Ramos (cell line): ENCODE measurements around the gene MVB12B.

Source experiments
- in situ Hi-C: fragments of 300-500 bp; cut with MboI; formaldehyde crosslinking; loops from one replicate; pipeline ENCODE4 v1.14.3; 2022; ENCODE audit warnings: low sequenced_read_pairs; ENCODE audit not compliant: unreplicated experiment

The MVB12B gene

DNA sequence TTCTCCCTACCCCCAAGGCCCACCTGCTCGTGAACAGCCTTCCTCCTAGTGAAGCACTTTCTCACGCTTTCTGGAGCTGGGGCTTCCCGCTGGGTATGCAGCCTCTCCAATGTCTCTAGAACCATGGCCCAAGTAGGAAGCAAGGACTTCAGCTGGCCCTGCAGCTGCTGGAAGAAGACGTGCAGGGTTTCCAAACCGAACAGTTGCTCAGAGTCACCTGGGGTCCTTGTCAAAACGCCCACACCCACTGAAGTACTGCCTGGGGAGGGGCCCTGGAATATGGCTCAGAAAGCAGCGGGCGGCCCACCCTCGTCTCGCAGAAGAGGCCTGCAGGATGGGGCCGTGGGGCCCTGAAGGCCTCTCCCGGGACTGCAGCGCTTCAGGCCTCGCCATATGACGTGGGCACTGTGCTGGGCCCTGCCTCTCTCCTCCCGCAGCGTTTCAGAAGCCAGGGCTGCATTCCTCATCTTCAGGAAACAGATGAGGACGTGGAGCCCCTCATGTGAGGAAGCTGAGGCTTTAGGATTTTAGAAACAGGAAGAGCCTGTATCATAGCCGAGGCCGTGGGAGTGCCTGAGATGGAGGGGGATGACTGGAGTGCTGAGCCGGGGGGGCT lies 171.1 kb downstream of the MVB12B start:
- in situ Hi-C loops = no loop called here

GRCh38 chr9:126498331-126498730 lies 171.7 kb downstream of the MVB12B start:
- in situ Hi-C loops = no loop called here

DNA sequence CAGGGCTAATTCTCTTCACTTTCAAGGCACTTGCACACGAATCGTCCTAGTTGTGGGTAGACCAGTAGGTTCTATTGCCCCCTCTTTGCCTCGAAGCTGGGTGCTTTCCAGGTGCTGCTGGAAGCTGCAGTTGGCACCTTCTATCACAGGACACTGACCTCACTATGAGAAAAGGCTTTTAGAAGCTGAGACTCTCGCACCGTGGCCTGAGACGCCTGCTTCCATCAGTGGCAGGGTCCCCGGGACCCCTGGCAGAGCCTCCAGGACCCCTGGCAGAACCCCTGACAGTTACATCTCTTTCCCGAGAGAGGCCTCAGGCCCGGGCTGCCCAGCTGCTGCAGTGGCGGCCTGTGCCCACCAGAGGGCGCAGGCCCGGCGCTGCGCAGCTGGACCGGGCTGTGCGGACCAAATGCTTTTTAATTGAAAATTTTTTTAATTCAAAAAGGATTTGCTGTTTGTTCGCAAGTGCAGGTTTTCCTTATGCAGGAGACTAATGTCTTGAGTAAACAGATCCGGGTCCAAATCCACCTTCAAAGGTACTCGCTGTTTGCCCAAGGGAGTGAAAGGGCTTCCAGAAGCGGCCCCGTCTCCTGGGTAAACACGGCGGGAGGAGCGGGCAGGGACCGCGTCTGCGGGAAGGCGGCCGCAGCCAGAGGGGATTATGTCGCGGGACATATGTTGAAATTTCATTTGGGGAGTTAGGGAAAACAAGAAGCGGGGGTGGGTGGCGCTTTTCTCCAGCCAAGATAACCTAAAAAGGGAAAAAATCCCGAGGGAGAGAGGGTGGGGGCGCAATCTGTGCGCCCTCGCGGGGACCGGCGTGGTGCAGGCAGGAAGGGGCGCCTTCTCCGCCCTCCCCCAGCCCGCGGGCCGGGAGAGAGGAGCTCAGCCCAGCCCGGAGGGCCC lies 172.6 kb downstream of the MVB12B start:
- in situ Hi-C loops = no loop called here

DNA sequence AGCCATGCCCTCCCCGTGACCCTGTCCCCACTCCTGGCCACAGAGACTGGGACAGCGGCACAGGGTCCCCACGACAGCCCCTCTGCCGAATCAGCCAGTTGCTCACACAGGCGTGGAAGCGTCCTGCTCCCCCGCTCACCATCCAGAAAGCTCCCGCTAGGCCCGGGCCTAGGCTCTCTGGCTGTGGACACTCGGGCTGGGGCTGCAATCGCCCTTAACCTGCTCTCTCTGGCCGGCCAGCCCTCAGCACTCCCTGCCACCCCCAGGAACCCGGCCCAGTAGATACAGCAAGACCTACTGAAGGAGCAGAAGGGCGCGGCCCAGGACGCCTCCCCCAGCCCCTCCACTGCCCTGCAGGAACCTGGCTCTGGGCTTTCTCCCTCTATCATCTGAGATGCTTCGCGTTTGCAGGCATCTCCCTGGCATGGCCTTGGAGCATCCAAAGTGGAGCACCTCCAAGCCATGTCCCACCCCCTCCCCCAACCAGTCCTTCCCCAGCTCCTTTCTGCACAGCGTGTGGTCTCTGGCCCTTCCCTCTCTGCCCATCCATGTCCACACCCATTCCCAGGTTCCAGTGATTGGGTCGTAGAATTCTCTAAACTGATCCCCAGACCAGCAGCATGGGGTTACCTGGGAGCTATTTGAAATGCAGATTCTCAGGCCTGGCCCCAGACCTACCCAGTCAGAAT lies 173.4 kb downstream of the MVB12B start:
- in situ Hi-C loops = loop anchor here (5.0 to 10.0 kb wide), 2 partner anchors 57 to 195 kb away; no protein-coding TSS in a partner anchor

- in situ Hi-C loops = loop anchor here (5.0 to 10.0 kb wide), 2 partner anchors 57 to 194 kb away; no protein-coding TSS in a partner anchor
These were observed 174.2 kb downstream of the MVB12B start for GRCh38 chr9:126500600-126501382.

DNA sequence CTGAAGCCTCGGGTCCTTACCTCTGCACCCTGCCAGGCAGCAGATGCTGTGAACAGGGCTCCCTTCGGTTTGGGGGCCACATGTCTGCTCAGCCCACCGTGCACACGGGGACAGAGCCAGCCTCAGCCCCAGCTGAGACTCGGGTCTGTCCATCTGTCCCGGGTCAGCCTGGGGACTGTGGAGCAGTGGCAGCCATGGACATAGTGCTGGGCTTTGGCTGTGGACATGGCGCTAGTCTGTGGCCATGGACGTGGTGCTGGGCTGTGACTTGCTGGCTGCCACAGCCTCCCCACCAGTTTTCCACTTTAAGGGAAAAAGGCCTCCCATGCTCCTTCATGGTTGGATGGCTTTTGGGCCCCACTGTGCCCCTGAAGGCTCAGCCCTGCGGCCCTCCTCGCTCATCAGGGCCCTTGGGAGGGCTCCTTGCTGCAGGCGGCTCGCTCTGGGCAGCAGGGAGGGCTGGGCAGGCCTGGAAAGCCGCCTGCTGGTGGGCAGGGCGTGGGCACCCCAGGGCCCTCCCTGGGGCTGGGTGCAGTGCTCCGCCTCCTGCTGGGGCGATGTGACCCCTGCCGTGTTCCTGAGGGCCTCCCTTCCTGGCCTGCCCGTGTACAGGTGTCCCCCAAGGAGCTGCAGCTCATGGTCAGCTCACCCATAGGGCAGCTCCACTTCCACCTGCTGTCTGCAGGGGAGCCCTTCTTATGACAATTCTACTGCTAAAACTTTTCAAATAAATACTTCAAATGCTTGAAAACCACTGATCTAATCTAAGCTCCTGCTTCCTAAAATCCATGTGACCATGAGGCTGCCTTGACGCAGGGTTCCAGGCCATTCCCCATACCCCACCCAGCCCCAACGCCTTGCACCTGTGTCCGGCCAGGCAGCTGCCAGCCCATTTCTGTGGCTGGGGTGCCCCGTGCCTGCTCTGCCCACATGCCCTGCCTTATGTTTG lies 175.0 kb downstream of the MVB12B start:
- in situ Hi-C loops = loop anchor here (5.0 to 10.0 kb wide), 2 partner anchors 56 to 193 kb away; no protein-coding TSS in a partner anchor

GRCh38 chr9:126502417-126503332 lies 176.0 kb downstream of the MVB12B start:
- in situ Hi-C loops = loop anchor here (5.0 to 10.0 kb wide), 2 partner anchors 55 to 192 kb away; no protein-coding TSS in a partner anchor

GRCh38 chr9:126503333-126504085 lies 176.9 kb downstream of the MVB12B start:
- in situ Hi-C loops = loop anchor here (5.0 to 10.0 kb wide), 2 partner anchors 54 to 191 kb away; no protein-coding TSS in a partner anchor

- in situ Hi-C loops = loop anchor here (5.0 to 10.0 kb wide), 2 partner anchors 53 to 190 kb away; no protein-coding TSS in a partner anchor
These were observed 177.7 kb downstream of the MVB12B start for GRCh38 chr9:126504086-126504976.

DNA sequence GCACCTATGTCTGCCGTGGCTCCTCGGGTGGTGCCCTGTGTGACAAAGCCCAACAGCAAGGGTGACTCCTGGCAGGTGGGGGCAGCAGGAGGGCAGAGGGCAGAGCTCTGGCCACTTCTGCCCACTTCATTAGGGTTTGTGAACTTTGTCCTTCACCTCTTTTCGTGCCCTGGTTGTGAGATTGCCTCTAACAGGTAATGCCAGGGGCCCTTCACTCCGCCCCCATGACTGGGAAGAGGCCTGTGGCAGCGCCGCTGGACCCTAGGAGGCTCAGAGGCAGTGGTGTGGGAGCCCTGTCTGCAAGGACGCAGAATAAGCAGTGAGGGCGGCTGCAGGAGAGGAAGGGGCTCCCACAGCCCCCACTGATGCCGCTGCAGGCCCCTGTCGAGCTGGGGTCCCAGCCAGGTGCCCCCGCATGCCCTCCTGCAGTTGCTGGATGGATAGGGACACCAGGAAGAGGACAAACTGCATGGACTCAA lies 178.4 kb downstream of the MVB12B start:
- in situ Hi-C loops = loop anchor here (5.0 to 10.0 kb wide), 2 partner anchors 52 to 190 kb away; no protein-coding TSS in a partner anchor

- in situ Hi-C loops = loop anchor here (10.0 kb wide), 1 partner anchor 189 kb away; no protein-coding TSS in a partner anchor
These were observed 179.2 kb downstream of the MVB12B start for GRCh38 chr9:126505697-126506346.

DNA sequence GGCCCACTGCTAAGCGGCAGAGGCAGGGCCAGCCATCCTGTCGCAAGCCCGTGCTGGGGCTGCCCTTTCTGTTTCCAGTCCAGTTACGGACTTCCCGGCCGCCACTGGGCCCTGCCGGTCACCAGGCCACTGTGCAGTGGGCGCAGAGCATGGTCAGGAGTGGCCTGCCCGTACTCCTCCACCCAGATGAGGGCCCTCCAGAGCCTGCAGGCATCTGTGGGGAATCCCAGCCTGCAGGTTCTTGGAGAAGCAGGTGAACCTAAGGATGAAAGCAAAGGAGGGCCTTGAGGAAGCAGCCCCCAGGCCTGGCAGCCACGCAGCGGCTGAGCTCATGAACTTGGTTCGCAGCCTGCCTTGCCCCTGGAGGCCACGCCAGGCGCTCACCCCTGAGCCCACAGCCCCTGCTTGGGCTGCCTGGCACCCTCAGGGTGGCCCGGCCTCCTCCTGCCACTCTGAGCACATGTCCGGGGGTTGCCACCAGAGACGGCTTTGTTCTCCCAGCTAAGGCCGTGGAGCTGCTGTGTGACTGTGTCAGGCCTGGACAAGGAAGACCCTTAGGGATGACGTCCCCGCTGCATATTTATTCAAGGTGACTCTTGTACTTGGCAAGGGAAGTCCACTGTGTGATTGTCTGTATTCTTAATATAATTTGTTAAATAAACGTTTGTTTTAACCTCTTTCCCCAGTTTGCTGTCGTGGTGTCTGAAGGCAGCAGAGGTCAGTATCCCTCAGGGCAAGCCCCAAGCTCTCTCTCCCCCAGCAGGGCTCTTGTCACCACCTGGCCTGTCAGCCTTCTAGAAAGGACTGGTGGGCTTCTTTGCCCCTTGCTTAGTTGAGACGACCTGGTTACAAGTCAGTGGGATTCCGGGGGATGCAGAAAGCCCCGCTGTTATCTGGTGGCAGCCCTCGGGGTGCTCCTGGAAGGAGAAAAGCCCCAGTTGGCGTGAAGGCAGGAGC lies 180.0 kb downstream of the MVB12B start:
- in situ Hi-C loops = loop anchor here (10.0 kb wide), 1 partner anchor 188 kb away; no protein-coding TSS in a partner anchor

DNA sequence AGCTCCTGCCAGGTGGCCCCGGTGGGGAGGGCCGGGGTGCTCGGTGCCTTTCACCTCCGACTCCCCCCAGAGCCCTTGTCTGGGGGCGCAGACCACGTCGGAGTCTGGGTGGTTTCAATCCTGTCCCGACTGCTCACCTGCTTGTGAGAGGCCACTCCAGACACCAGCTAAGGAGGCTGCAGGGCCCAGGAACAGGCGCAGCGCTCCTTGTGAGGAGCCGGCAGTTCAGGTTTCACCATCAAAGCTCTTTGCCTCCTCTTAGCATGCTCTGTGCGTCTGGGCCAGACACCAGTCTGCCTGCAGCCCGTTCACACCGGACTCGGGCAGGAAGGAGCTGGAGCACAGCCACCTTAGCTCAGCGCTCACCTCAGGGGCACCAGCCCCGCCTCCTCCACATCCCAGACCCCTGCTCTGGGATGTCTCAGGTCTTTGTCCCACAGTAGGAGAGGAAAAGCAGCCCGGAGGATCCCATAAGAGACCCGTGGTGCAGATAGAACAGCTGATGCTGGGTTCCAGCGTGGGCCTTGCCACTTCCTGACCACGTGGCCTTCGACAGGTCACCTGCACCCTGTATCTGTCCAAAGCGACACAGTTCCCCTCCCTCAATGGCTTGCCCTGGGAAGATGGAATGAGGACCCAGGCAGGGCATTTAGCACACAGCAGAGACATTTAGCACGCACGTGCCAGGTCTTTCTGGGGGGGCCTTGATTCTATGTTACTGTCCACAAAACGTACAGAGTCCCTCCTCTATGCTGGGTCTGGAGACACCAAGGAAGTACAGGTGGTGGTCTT lies 180.9 kb downstream of the MVB12B start:
- in situ Hi-C loops = loop anchor here (10.0 kb wide), 1 partner anchor 187 kb away; no protein-coding TSS in a partner anchor
